Upper lobe of right lung (tissue), 1 donor: ENCODE data around the gene OR2J2. TPM values are rescaled to one million over a fixed set of nuclear protein-coding genes. Genes with fewer than 3 reads are reported as not detected.
"Not testable (repeated sequence)": the region's sequence is repeated elsewhere in the genome, so short reads cannot be mapped to it uniquely, and the experiment has no call there.

ENCODE experiments used
- ATAC-seq: fragments of 200-7000 bp; cut with Tn5 transposase; one replicate; pipeline ENCODE4 v1.9.1; 2020; ENCODE audit warnings: mild to moderate bottlenecking, moderate library complexity
- DNase-seq: peaks from one replicate; pipeline ENCODE4 v3.0.0-alpha.2; 2020
- H3K27ac ChIP-seq: fragments of 200-600 bp; one replicate; pipeline ENCODE4 v1.8.0; 2022
- H3K27me3 ChIP-seq: fragments of 200-600 bp; one replicate; pipeline ENCODE4 v1.8.0; 2022; ENCODE audit warnings: mild to moderate bottlenecking
- H3K36me3 ChIP-seq: fragments of 200-600 bp; one replicate; pipeline ENCODE4 v1.8.0; 2022
- H3K4me1 ChIP-seq: fragments of 200-600 bp; one replicate; pipeline ENCODE4 v1.8.0; 2022
- H3K4me3 ChIP-seq: fragments of 200-600 bp; one replicate; pipeline ENCODE4 v1.8.0; 2022; ENCODE audit warnings: mild to moderate bottlenecking
- H3K9me3 ChIP-seq: fragments of 200-600 bp; one replicate; pipeline ENCODE4 v1.8.0; 2022
- CTCF ChIP-seq: fragments of 200-600 bp; IDR thresholded peaks from one replicate; pipeline ENCODE4 v1.8.0; 2022; ENCODE audit warnings: antibody characterized with exemption
- intact Hi-C: fragments of 100-400 bp; cut with DNase I; formaldehyde crosslinking; loops from one replicate; pipeline ENCODE4 v1.11.0; 2022
- long read RNA-seq: library from polyadenylated mRNA; unstranded; transcript quantifications from one replicate; pipeline ENCODE4 v2.0.0, GENCODE V29; 2021
- total RNA-seq: library from RNA; stranded (reverse); fragmentation: NEBNext Ultra II Directional; extraction: Animal tissue kit (Norgen Biotek cat#: 25700); gene quantifications from one replicate; pipeline ENCODE4 v1.2.1, GENCODE V29; 2021
- donor health status: DM: no; HTN: yes; CAD: no; lungs with severe emphysema.

The OR2J2 gene
- total RNA-seq: not detected
- long read RNA-seq: 0 reads

GRCh38 chr6:29170607-29171006 lies at the start of gene OR2J2:
Gene OR2J2 (plus strand): TSS chr6:29170907. CDS start chr6:29173636, 2,729 bp downstream.
- H3K4me3 ChIP-seq, ATAC-seq, intact Hi-C loops, H3K4me1 ChIP-seq, H3K9me3 ChIP-seq, H3K36me3 ChIP-seq, H3K27ac ChIP-seq, DNase-seq, H3K27me3 ChIP-seq: not testable (repeated sequence)

- peak; percentile 15 for ATAC-seq
- Histone ChIP-seq H3K4me1 (no peaks in the 10 kb centered on the region), H3K9me3 (no peaks in the 10 kb centered on the region), H3K27me3 (no peaks in the 10 kb centered on the region), H3K27ac (no peak overlapping the region), H3K4me3 (no peak overlapping the region), H3K36me3 (no peaks in the 10 kb centered on the region)
- TF ChIP-seq CTCF: no peak
- DNase-seq: no peak
- intact Hi-C loops: no loop called here
Measured at GRCh38 chr6:29129326-29130012, 41.2 kb upstream of the OR2J2 start.

GRCh38 chr6:29130644-29131043 lies 40.1 kb upstream of the OR2J2 start:
- no peaks in the 10 kb centered on the region for H3K4me1 ChIP-seq
- H3K27ac ChIP-seq: no peak overlapping the region
- ATAC-seq (no peak), DNase-seq (peak; percentile 49)
- H3K27me3 ChIP-seq: no peaks in the 10 kb centered on the region
- intact Hi-C loops: no loop called here
- no peaks in the 10 kb centered on the region for H3K36me3 ChIP-seq
- H3K9me3 ChIP-seq: no peaks in the 10 kb centered on the region
- TF ChIP-seq CTCF: no peak
- no peak overlapping the region for H3K4me3 ChIP-seq

- no peaks in the 10 kb centered on the region for H3K9me3 ChIP-seq
- no peak for DNase-seq
- no peaks in the 10 kb centered on the region for H3K27me3 ChIP-seq
- H3K4me3 ChIP-seq: no peak overlapping the region
- H3K27ac ChIP-seq: no peak overlapping the region
- TF ChIP-seq CTCF: no peak
- no peaks in the 10 kb centered on the region for H3K36me3 ChIP-seq
- intact Hi-C loops: no loop called here
- H3K4me1 ChIP-seq: no peaks in the 10 kb centered on the region
- no peak for ATAC-seq
Measured at GRCh38 chr6:29131691-29132090, 39.0 kb upstream of the OR2J2 start.

GRCh38 chr6:29137724-29138123 lies 33.0 kb upstream of the OR2J2 start:
- DNase-seq (no peak), ATAC-seq (no peak)
- no peak overlapping the region for H3K27ac ChIP-seq
- TF ChIP-seq CTCF: no peak
- no peaks in the 10 kb centered on the region for H3K36me3 ChIP-seq
- H3K9me3 ChIP-seq: no peaks in the 10 kb centered on the region
- no peaks in the 10 kb centered on the region for H3K27me3 ChIP-seq
- intact Hi-C loops: no loop called here
- H3K4me3 ChIP-seq: no peak overlapping the region
- H3K4me1 ChIP-seq: no peaks in the 10 kb centered on the region

- no peaks in the 10 kb centered on the region for H3K4me1 ChIP-seq
- H3K27me3 ChIP-seq: no peaks in the 10 kb centered on the region
- no peaks in the 10 kb centered on the region for H3K36me3 ChIP-seq
- ATAC-seq (no peak), DNase-seq (no peak)
- intact Hi-C loops: no loop called here
- no peak overlapping the region for H3K4me3 ChIP-seq
- no peak for TF ChIP-seq CTCF
- no peak overlapping the region for H3K27ac ChIP-seq
- no peaks in the 10 kb centered on the region for H3K9me3 ChIP-seq
Measured at GRCh38 chr6:29141606-29142005, 29.1 kb upstream of the OR2J2 start.
